CD4-positive, alpha-beta T cell (primary cell): ENCODE results near the gene POLL. TPM values are rescaled to one million over a fixed set of nuclear protein-coding genes. Genes with fewer than 3 reads are reported as not detected.
"Not testable (repeated sequence)": the region's sequence is repeated elsewhere in the genome, so short reads cannot be mapped to it uniquely, and the experiment has no call there.

Source experiments
- ATAC-seq: fragments of 200-7000 bp; cut with Tn5 transposase; one replicate; pipeline ENCODE4 v1.10.0; 2022; ENCODE audit warnings: mild to moderate bottlenecking; ENCODE audit not compliant: poor library complexity
- CTCF ChIA-PET: fragments of 350-600 bp; sonication (Branson Sonifier 250); formaldehyde crosslinking; loops from one replicate; lab custom pipeline; 2021; ENCODE audit warnings: antibody characterized with exemption, inconsistent platforms; lab: Charles Lee
- POLR2A ChIA-PET: fragments of 350-600 bp; sonication (Branson Sonifier 250); formaldehyde crosslinking; loops from one replicate; lab custom pipeline; 2021; ENCODE audit warnings: antibody characterized with exemption, inconsistent platforms; lab: Charles Lee
- DNase-seq, 14 experiments: peaks; one replicate each; pipeline ENCODE4 v3.0.0-alpha.2; 2013 to 2020; ENCODE audit warnings: mixed read lengths in 2 of 14
- H3K27ac ChIP-seq, 2 donors: one replicate each; pipeline versions ENCODE4 v1.5.1 to v1.7.0; 2013; ENCODE audit warnings: low read length in 2 of 2, low read depth in 1 of 2, mild to moderate bottlenecking in 1 of 2
- H3K27me3 ChIP-seq, 2 experiments: 1 replicate in 1 of 2; 2 replicates in 1 of 2; pipeline versions ENCODE4 v1.6.1 to v1.7.0; 2013; ENCODE audit warnings: low read length in 2 of 2, control low read depth in 1 of 2, mild to moderate bottlenecking in 1 of 2, moderate library complexity in 1 of 2; ENCODE audit not compliant: insufficient read depth in 2 of 2, control insufficient read depth in 1 of 2
- H3K36me3 ChIP-seq: one replicate; pipeline ENCODE4 v1.6.1; 2013; ENCODE audit warnings: low read length, control low read depth; ENCODE audit not compliant: insufficient read depth
- H3K4me1 ChIP-seq: one replicate; pipeline ENCODE4 v1.6.1; 2013; ENCODE audit warnings: low read length, control low read depth; ENCODE audit not compliant: insufficient read depth
- H3K4me3 ChIP-seq: one replicate; pipeline ENCODE4 v1.5.1; 2013; ENCODE audit warnings: mild to moderate bottlenecking, low read length, moderate library complexity
- H3K9me3 ChIP-seq, 2 experiments: 1 replicate in 1 of 2; 2 replicates in 1 of 2; pipeline versions ENCODE4 v1.6.1 to v1.7.0; 2013; ENCODE audit warnings: low read length in 2 of 2, mild to moderate bottlenecking in 2 of 2, control low read depth in 1 of 2, moderate library complexity in 1 of 2; ENCODE audit not compliant: control insufficient read depth in 1 of 2, insufficient read depth in 1 of 2
- H3K27ac Mint-ChIP-seq: one replicate; pipeline ENCODE4 v1.8.0; 2020; ENCODE audit warnings: mixed read lengths
- H3K27me3 Mint-ChIP-seq: one replicate; pipeline ENCODE4 v1.8.0; 2021; ENCODE audit warnings: mixed read lengths
- H3K36me3 Mint-ChIP-seq: one replicate; pipeline ENCODE4 v1.8.0; 2021; ENCODE audit warnings: low read depth, mixed read lengths
- H3K4me1 Mint-ChIP-seq: one replicate; pipeline ENCODE4 v1.8.0; 2021; ENCODE audit warnings: low read depth, mixed read lengths
- H3K4me3 Mint-ChIP-seq: one replicate; pipeline ENCODE4 v1.8.0; 2020; ENCODE audit warnings: mild to moderate bottlenecking, mixed read lengths
- H3K9me3 Mint-ChIP-seq: one replicate; pipeline ENCODE4 v1.8.0; 2020; ENCODE audit warnings: mixed read lengths
- CTCF ChIP-seq: fragments of 200-600 bp; IDR thresholded peaks from one replicate; pipeline ENCODE4 v1.8.0; 2022; ENCODE audit warnings: antibody characterized with exemption, mild to moderate bottlenecking
- intact Hi-C, 2 experiments: fragments of 100-400 bp; cut with DNase I in 1 of 2; cut with micrococcal nuclease in 1 of 2; formaldehyde crosslinking; loops; one replicate each; pipeline versions ENCODE4 v1.15.1 to v1.9.0; 2023 to 2025; cut with DNase I, micrococcal nuclease
- total RNA-seq, 174 experiments: library from RNA in 2 of 174; stranded (reverse) in 2 of 174; gene quantifications; one replicate each; pipeline ENCODE4 v1.2.3 and lab custom pipeline; 2021 to 2026

POLL gene
- total RNA-seq, 2 experiments from 2014 or later: 23.3 to 24.3 TPM

DNA sequence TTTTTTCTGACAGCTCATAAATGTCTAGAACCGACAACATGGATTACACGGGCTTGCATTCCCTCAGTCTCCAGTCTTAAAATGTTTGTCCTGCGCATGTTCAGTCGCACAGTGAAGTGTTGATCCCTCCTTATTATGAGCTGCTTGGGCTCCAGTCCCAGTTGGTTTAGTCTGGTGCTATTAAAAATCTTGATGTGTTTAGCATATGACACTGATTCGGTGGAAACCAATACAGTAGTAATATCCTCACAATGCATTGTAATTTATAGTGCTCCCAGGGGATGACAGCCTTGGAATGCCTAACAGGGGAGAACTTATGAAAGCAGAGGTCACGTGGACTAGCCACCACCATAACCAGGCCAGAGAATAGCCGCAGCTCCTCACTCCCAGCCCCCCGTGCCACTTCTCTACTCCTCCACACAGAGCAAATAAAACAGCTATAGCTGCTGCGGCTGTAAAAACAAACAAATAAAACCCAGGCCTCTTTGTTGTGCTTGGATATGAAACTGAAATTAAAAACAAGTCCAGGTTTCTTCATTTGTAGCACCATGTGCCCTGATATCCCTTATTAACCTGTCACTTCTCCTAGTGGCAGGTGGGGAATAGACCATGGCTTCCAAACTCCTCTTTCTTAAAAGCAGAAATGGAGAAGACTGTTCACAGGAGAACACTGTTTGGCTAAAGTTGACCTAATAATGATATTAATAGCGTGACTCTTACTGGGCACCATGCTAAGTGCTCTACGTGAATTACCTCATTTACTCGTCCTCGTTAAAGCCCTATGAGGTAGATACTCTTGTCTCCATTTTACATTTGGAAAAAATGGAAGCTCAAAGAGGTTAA is 7.8 kb upstream of the POLL start:
- no peak for TF ChIP-seq CTCF
- intact Hi-C loops: no loop called here
- CTCF ChIA-PET: interaction anchor here (0.6 kb wide), 1 partner anchor 196 kb away, joined by 3 read pairs; no protein-coding TSS in a partner anchor
- Mint-ChIP-seq H3K9me3 (no peaks in the 10 kb centered on the region), H3K4me1 (no peaks in the 10 kb centered on the region), H3K36me3 (no peaks in the 10 kb centered on the region), H3K27me3 (peaks cover 4% of the 10 kb centered on the region), H3K27ac (no peak overlapping the region), H3K4me3 (no peak overlapping the region)
- Histone ChIP-seq H3K36me3 (no peaks in the 10 kb centered on the region), H3K27ac (no peak overlapping the region), H3K4me1 (no peaks in the 10 kb centered on the region), H3K27me3 (no peaks in the 10 kb centered on the region), H3K9me3 (no peaks in the 10 kb centered on the region), H3K4me3 (no peak overlapping the region)
- POLR2A ChIA-PET: no interaction called here
- no peak for DNase-seq
- no peak for ATAC-seq

DNA sequence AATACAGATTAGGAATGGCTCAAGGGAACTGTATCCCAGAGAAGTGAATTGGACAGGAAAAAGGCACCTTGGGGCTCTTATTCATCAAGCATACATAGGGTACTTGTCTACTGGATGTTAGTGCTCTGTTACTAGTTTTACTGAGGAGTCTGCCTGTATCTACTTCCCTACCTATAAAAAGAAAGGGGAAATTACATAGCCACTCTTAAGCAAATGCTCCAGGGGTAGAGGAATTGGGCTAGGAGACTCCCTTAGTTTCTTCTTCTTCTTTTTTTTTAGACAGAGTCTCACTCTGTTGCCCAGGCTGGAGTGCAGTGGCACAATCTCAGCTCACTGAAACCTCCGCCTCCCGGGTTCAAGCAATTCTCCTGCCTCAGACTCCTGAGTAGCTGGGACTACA is 5.3 kb upstream of the POLL start:
- H3K36me3 Mint-ChIP-seq, POLR2A ChIA-PET, H3K4me3 ChIP-seq, H3K4me3 Mint-ChIP-seq, H3K36me3 ChIP-seq, intact Hi-C loops, ATAC-seq, H3K4me1 ChIP-seq, H3K27me3 ChIP-seq, H3K4me1 Mint-ChIP-seq, H3K27ac ChIP-seq, H3K9me3 Mint-ChIP-seq, H3K9me3 ChIP-seq, H3K27ac Mint-ChIP-seq, H3K27me3 Mint-ChIP-seq, CTCF ChIA-PET: not testable (repeated sequence)
- DNase-seq: peak in 1 of 14 experiments; percentile 10

- ATAC-seq (no peak), DNase-seq (no peak)
- no peaks in the 10 kb centered on the region for H3K27me3 ChIP-seq
- intact Hi-C loops: loop anchor here in 1 of 2 experiments (5.0 to 10.0 kb wide), 3 partner anchors 103 to 1052 kb away; partner anchors contain the start of genes BTRC and HIF1AN
- H3K4me1 ChIP-seq: peaks cover 24% of the 10 kb centered on the region
- Mint-ChIP-seq H3K4me3 (peak overlapping the region; percentile 97), H3K27ac (no peak overlapping the region), H3K9me3 (no peaks in the 10 kb centered on the region), H3K36me3 (peaks cover 25% of the 10 kb centered on the region), H3K27me3 (peaks cover 6% of the 10 kb centered on the region), H3K4me1 (peaks cover 24% of the 10 kb centered on the region)
- H3K36me3 ChIP-seq: peaks cover 18% of the 10 kb centered on the region
- peak overlapping the region; percentile 72 for H3K4me3 ChIP-seq
- ChIA-PET POLR2A (interaction anchor here (1.2 to 2.0 kb wide), 2 partner anchors 11 kb away, joined by 5 to 8 read pairs; no protein-coding TSS in a partner anchor), CTCF (no interaction called here)
- H3K9me3 ChIP-seq: no peaks in the 10 kb centered on the region
- TF ChIP-seq CTCF: no peak
- no peak overlapping the region for H3K27ac ChIP-seq
Measured at GRCh38 chr10:101588879-101589278, 822 bp upstream of the POLL start.
